Panc1 (cell line): ENCODE data around the gene NCDN. TPM values are rescaled to one million over a fixed set of nuclear protein-coding genes. Genes with fewer than 3 reads are reported as not detected.
A peak's percentile ranks its signal among the peaks of the same experiment; 100 is the strongest.

Experiments used
- ATAC-seq: fragments of 200-7000 bp; cut with Tn5 transposase; 2 replicates; pipeline ENCODE4 v1.9.1; 2020; ENCODE audit warnings: mild to moderate bottlenecking, moderate library complexity
- BruUV-seq: library from RNA; stranded (reverse); fragments of 400-500 nt; replicated peaks from 2 replicates; lab custom pipeline; 2021; lab: Mats Ljungman, UMichigan
- CTCF ChIA-PET: fragments of 300-600 bp; sonication (Branson Sonifier 250); formaldehyde crosslinking; loops from one replicate; lab custom pipeline; 2022; ENCODE audit warnings: antibody characterized with exemption; lab: Charles Lee
- POLR2A ChIA-PET: fragments of 300-600 bp; sonication (Branson Sonifier 250); formaldehyde crosslinking; loops from one replicate; lab custom pipeline; 2022; ENCODE audit warnings: antibody characterized with exemption; lab: Charles Lee
- DNase-seq: peaks from one replicate; pipeline ENCODE4 v3.0.0-alpha.2; 2010; ENCODE audit warnings: low read depth, low spot score
- H3K27ac ChIP-seq: 2 replicates; pipeline ENCODE4 v1.5.1; 2011; ENCODE audit warnings: mild to moderate bottlenecking, low read length, inconsistent platforms
- H3K27me3 ChIP-seq: fragments of 200-500 bp; sonication (Bioruptor generic); 2 replicates; pipeline ENCODE4 v1.6.0; 2014; ENCODE audit warnings: low read length, inconsistent platforms; ENCODE audit not compliant: control insufficient read depth, insufficient read depth
- H3K36me3 ChIP-seq: fragments of 200-500 bp; sonication (Bioruptor generic); 2 replicates; pipeline ENCODE4 v1.5.1; 2014; ENCODE audit warnings: inconsistent platforms, mild to moderate bottlenecking, low read length, moderate library complexity; ENCODE audit not compliant: control insufficient read depth, insufficient read depth
- H3K4me1 ChIP-seq: 2 replicates; pipeline ENCODE4 v1.5.1; 2011; ENCODE audit warnings: inconsistent platforms, mild to moderate bottlenecking, low read length, moderate library complexity; ENCODE audit not compliant: control insufficient read depth, insufficient read depth
- H3K4me3 ChIP-seq, 2 experiments: 2 replicates each; pipeline ENCODE4 v1.5.1; 2011 to 2012; ENCODE audit warnings: low read depth in 2 of 2, low read length in 2 of 2, mild to moderate bottlenecking in 2 of 2, inconsistent platforms in 1 of 2, moderate library complexity in 1 of 2
- H3K9me3 ChIP-seq: fragments of 200-500 bp; sonication (Bioruptor generic); 2 replicates; pipeline ENCODE4 v1.5.1; 2014; ENCODE audit warnings: low read depth, mild to moderate bottlenecking, inconsistent platforms, low read length, moderate library complexity; ENCODE audit not compliant: control insufficient read depth, insufficient read depth
- POLR2AphosphoS5 ChIP-seq: IDR thresholded peaks from 2 replicates; pipeline ENCODE4 v1.6.1; 2012; ENCODE audit warnings: mild to moderate bottlenecking, low read depth, low read length, moderate library complexity
- SIN3A ChIP-seq: IDR thresholded peaks from 2 replicates; pipeline ENCODE4 v1.6.1; 2012; ENCODE audit warnings: low read depth, mild to moderate bottlenecking, low read length, moderate library complexity, borderline replicate concordance; ENCODE audit not compliant: insufficient read depth
- TCF7L2 ChIP-seq: IDR thresholded peaks from 2 replicates; pipeline ENCODE4 v1.6.1; 2011; ENCODE audit warnings: mild to moderate bottlenecking, low read depth, low read length, inconsistent platforms
- in situ Hi-C: cut with HindIII; loops from 2 replicates; pipeline ENCODE4 v1.10.0; 2016; ENCODE audit warnings: low sequenced_read_pairs, low pct_unique_long_range_greater_than_20kb
- intact Hi-C: fragments of 100-400 bp; cut with micrococcal nuclease; formaldehyde crosslinking; loops from one replicate; pipeline ENCODE4 v1.10.0; 2022; ENCODE audit not compliant: unreplicated experiment
- total RNA-seq: library from RNA; stranded (reverse); gene quantifications from one replicate; pipeline ENCODE4 v1.2.1, GENCODE V29; 2021; ENCODE audit not compliant: unreplicated experiment
- TF ChIP-seq, protein P1 (sequence below): fragments of 450-650 bp; IDR thresholded peaks from 2 replicates; pipeline ENCODE4 v1.5.1; 2017; ENCODE audit warnings: mild to moderate bottlenecking
- TF ChIP-seq, protein P2 (sequence below), 2 experiments: IDR thresholded peaks; 2 replicates each; pipeline ENCODE4 v1.6.1; 2011 to 2012; ENCODE audit warnings: low read depth in 2 of 2, control low read depth in 1 of 2, low read length in 1 of 2, mild to moderate bottlenecking in 1 of 2, moderate library complexity in 1 of 2; ENCODE audit not compliant: insufficient read depth in 1 of 2

Gene NCDN
- total RNA-seq, 1 experiment from 2014 or later = 64.1 TPM

DNA sequence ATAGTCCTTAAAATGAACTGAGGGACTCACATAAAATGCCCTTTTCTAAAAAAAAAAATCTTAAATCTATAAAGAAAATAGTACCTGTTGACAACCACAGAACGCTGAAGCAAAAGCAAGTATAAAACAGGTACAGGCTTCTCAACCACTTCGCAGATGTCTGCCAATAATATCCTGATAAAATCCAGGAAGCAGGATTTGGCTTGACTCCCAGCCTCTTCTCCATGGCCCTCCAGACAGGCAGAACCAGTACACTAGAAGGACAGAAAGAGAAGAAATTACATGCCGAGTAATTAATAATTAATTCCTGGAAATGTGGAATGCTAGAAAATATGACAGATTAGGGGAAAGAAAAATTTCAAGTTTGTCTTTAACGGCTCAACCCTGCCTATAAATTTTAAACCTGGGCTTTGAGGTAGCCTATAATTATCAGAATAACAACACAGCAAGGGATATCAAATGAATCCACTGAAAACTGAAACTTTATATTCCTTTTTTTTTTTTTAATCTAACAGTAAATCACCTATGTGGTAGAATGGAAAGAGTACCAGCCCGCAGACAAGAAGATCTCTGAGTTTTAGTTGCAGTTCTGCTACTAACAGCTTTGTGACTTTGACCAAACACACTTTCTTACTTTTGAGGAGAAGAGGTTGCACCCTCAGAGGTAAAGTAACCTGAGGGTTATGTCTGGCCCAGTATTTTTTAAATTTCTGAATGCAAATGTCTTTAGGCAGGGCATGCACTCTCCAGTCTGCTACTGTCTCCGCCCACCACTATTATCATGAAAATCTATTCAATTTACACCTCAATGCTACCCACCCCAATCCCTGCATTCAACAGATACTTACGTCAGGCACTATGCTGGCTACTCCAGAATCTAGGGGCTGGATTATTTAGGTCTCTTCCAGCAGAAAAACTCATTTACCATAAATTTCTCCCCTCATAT, 3.1 kb upstream of the NCDN start:
- H3K9me3 ChIP-seq = no peaks in the 10 kb centered on the region
- BruUV-seq = no TSS peak
- intact Hi-C loops (no loop called here), in situ Hi-C loops (no loop called here)
- no peak overlapping the region for H3K4me3 ChIP-seq
- ATAC-seq (no peak), DNase-seq (no peak)
- H3K36me3 ChIP-seq = peaks cover 10% of the 10 kb centered on the region; the same call in 1 of the 2 replicates
- H3K27ac ChIP-seq = peak overlapping the region; percentile 12; the same call in 1 of the 2 replicates
- CTCF ChIA-PET = no interaction called here
- no peaks in the 10 kb centered on the region for H3K27me3 ChIP-seq
- TF ChIP-seq, protein P1, sequence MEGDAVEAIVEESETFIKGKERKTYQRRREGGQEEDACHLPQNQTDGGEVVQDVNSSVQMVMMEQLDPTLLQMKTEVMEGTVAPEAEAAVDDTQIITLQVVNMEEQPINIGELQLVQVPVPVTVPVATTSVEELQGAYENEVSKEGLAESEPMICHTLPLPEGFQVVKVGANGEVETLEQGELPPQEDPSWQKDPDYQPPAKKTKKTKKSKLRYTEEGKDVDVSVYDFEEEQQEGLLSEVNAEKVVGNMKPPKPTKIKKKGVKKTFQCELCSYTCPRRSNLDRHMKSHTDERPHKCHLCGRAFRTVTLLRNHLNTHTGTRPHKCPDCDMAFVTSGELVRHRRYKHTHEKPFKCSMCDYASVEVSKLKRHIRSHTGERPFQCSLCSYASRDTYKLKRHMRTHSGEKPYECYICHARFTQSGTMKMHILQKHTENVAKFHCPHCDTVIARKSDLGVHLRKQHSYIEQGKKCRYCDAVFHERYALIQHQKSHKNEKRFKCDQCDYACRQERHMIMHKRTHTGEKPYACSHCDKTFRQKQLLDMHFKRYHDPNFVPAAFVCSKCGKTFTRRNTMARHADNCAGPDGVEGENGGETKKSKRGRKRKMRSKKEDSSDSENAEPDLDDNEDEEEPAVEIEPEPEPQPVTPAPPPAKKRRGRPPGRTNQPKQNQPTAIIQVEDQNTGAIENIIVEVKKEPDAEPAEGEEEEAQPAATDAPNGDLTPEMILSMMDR = no peak
- TF ChIP-seq POLR2AphosphoS5 = no peak
- no peak for TF ChIP-seq TCF7L2
- TF ChIP-seq SIN3A = no peak
- TF ChIP-seq, protein P2, sequence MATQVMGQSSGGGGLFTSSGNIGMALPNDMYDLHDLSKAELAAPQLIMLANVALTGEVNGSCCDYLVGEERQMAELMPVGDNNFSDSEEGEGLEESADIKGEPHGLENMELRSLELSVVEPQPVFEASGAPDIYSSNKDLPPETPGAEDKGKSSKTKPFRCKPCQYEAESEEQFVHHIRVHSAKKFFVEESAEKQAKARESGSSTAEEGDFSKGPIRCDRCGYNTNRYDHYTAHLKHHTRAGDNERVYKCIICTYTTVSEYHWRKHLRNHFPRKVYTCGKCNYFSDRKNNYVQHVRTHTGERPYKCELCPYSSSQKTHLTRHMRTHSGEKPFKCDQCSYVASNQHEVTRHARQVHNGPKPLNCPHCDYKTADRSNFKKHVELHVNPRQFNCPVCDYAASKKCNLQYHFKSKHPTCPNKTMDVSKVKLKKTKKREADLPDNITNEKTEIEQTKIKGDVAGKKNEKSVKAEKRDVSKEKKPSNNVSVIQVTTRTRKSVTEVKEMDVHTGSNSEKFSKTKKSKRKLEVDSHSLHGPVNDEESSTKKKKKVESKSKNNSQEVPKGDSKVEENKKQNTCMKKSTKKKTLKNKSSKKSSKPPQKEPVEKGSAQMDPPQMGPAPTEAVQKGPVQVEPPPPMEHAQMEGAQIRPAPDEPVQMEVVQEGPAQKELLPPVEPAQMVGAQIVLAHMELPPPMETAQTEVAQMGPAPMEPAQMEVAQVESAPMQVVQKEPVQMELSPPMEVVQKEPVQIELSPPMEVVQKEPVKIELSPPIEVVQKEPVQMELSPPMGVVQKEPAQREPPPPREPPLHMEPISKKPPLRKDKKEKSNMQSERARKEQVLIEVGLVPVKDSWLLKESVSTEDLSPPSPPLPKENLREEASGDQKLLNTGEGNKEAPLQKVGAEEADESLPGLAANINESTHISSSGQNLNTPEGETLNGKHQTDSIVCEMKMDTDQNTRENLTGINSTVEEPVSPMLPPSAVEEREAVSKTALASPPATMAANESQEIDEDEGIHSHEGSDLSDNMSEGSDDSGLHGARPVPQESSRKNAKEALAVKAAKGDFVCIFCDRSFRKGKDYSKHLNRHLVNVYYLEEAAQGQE (IDR thresholded peaks at IDR 0.05; ENCODE audit: insufficient read depth in 1 of 2, low read depth in 2 of 2, low read length in 1 of 2) = no peak
- peaks cover 32% of the 10 kb centered on the region for H3K4me1 ChIP-seq
- POLR2A ChIA-PET = no interaction called here

DNA sequence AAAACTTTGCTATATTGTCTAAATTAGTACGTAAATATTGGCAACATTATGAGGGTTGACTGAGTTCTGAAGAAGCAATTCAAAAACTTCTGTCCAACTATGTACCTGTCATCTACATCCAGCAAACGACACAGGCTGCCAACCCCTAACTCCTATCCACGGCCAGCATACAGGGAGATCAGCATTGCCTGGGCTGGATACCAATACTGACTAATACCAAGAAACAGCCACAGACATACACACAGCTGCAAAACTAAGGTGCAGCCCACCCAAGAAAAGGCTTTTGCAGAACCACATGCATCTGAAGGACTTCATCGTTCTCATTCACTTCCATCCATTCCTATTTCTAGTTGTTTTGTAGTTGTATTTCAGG, 2.4 kb upstream of the NCDN start:
- ATAC-seq = no peak
- CTCF ChIA-PET = no interaction called here
- no peaks in the 10 kb centered on the region for H3K9me3 ChIP-seq
- BruUV-seq = no TSS peak
- no peak overlapping the region for H3K4me3 ChIP-seq
- H3K36me3 ChIP-seq = peaks cover 8% of the 10 kb centered on the region; the same call in 1 of the 2 replicates
- TF ChIP-seq, protein P1 = no peak
- TF ChIP-seq TCF7L2 (no peak), POLR2AphosphoS5 (no peak), SIN3A (no peak)
- TF ChIP-seq, protein P2 (IDR thresholded peaks at IDR 0.05; ENCODE audit: insufficient read depth in 1 of 2, low read depth in 2 of 2, low read length in 1 of 2) = no peak
- intact Hi-C loops (no loop called here), in situ Hi-C loops (no loop called here)
- POLR2A ChIA-PET = no interaction called here
- H3K27me3 ChIP-seq = no peaks in the 10 kb centered on the region
- DNase-seq = no peak
- peaks cover 32% of the 10 kb centered on the region for H3K4me1 ChIP-seq
- no peak overlapping the region for H3K27ac ChIP-seq
